GM18909 (cell line): Measurements from ENCODE around the gene SLC27A3.

ENCODE experiments used
- ATAC-seq: cut with Tn5 transposase; IDR thresholded peaks from one replicate; pipeline ENCODE4 v1.9.1; 2021; ENCODE audit warnings: mild to moderate bottlenecking; ENCODE audit not compliant: unreplicated experiment, poor library complexity

The SLC27A3 gene

GRCh38 chr1:153795934-153796785 is 21.0 kb downstream of the SLC27A3 start:
- no peak for ATAC-seq

GRCh38 chr1:153796786-153797659 is 21.8 kb downstream of the SLC27A3 start:
- no peak for ATAC-seq

- no peak for ATAC-seq
These were observed 23.2 kb downstream of the SLC27A3 start for GRCh38 chr1:153798468-153798780.

GRCh38 chr1:153799016-153799415 is 23.8 kb downstream of the SLC27A3 start:
- ATAC-seq, result no peak

GRCh38 chr1:153799566-153800465 is 24.6 kb downstream of the SLC27A3 start:
- no peak for ATAC-seq

GRCh38 chr1:153800516-153800915 is 25.3 kb downstream of the SLC27A3 start:
- ATAC-seq, result no peak

- ATAC-seq, result no peak
These were observed 25.9 kb downstream of the SLC27A3 start for GRCh38 chr1:153801028-153801625.

GRCh38 chr1:153801786-153802697 is 26.8 kb downstream of the SLC27A3 start:
- ATAC-seq, result no peak

GRCh38 chr1:153803470-153804056 is 28.4 kb downstream of the SLC27A3 start:
- ATAC-seq, result no peak

- no peak for ATAC-seq
These were observed 28.9 kb downstream of the SLC27A3 start for GRCh38 chr1:153804112-153804511.

- peak; percentile 90 for ATAC-seq
These were observed 30.0 kb downstream of the SLC27A3 start for GRCh38 chr1:153805042-153805745.

- ATAC-seq, result peak; percentile 28
These were observed 30.9 kb downstream of the SLC27A3 start for GRCh38 chr1:153805886-153806719.

GRCh38 chr1:153816283-153816889 is 41.2 kb downstream of the SLC27A3 start:
- ATAC-seq, result no peak

- no peak for ATAC-seq
These were observed 43.7 kb downstream of the SLC27A3 start for GRCh38 chr1:153818876-153819275.

- ATAC-seq, result no peak
These were observed 52.2 kb downstream of the SLC27A3 start for GRCh38 chr1:153827168-153827964.
